Renal cortical epithelial cell (primary cell): Measurements from ENCODE around the gene CENPX. TPM values are rescaled to one million over a fixed set of nuclear protein-coding genes. Genes with fewer than 3 reads are reported as not detected.

Source experiments
- DNase-seq: peaks from one replicate; pipeline ENCODE4 v3.0.0-alpha.2; 2011; ENCODE audit warnings: low read depth
- total RNA-seq: library from RNA; depleted of rRNA; stranded (reverse); fragments of >200 nt; gene quantifications from 2 replicates; pipeline ENCODE4 v1.2.3, GENCODE V29; 2014

CENPX gene
- total RNA-seq, 1 donor from 2014 or later, result 13.6 TPM

- DNase-seq, result no peak
These were observed 966 bp upstream of the CENPX start for GRCh38 chr17:82023447-82024241.

- DNase-seq, result peak; percentile 95
These were observed 336 bp upstream of the CENPX start, which contains the start of gene LRRC45 for GRCh38 chr17:82022981-82023446. LRRC45 (plus strand) TSS chr17:82023305; CDS start chr17:82023644, 339 bp downstream.

GRCh38 chr17:82021900-82022309 is 773 bp downstream of the CENPX start:
- no peak for DNase-seq

GRCh38 chr17:82021107-82021899 is 1.4 kb downstream of the CENPX start:
- peak; percentile 66 for DNase-seq

- no peak for DNase-seq
These were observed 2.0 kb downstream of the CENPX start for GRCh38 chr17:82020572-82021106.

- DNase-seq, result no peak
These were observed 2.7 kb downstream of the CENPX start for GRCh38 chr17:82019690-82020571.

GRCh38 chr17:82018989-82019689 is 3.5 kb downstream of the CENPX start:
- DNase-seq, result no peak

GRCh38 chr17:82018152-82018988 is 4.3 kb downstream of the CENPX start:
- no peak for DNase-seq

- no peak for DNase-seq
These were observed 5.0 kb downstream of the CENPX start for GRCh38 chr17:82017612-82018151.

- DNase-seq, result no peak
These were observed 5.7 kb downstream of the CENPX start for GRCh38 chr17:82016875-82017459.

- no peak for DNase-seq
These were observed 6.4 kb downstream of the CENPX start for GRCh38 chr17:82016061-82016874.

- no peak for DNase-seq
These were observed 7.2 kb downstream of the CENPX start for GRCh38 chr17:82015311-82015971.

- no peak for DNase-seq
These were observed 7.7 kb downstream of the CENPX start for GRCh38 chr17:82014971-82015310.

- no peak for DNase-seq
These were observed 8.2 kb downstream of the CENPX start for GRCh38 chr17:82014432-82014831.

- DNase-seq, result no peak
These were observed 8.8 kb downstream of the CENPX start for GRCh38 chr17:82013772-82014321.

GRCh38 chr17:82013341-82013740 is 9.3 kb downstream of the CENPX start:
- DNase-seq, result no peak

GRCh38 chr17:82012640-82013295 is 9.9 kb downstream of the CENPX start:
- no peak for DNase-seq
